CD4-positive, alpha-beta T cell treated with Interleukin-21 for 1 hour (primary cell): ENCODE measurements around the gene PDC.
"Not testable (repeated sequence)": the region's sequence is repeated elsewhere in the genome, so short reads cannot be mapped to it uniquely, and the experiment has no call there.

Source experiments
- DNase-seq: peaks from one replicate; pipeline ENCODE4 v3.0.0-alpha.2; 2020

PDC gene

DNA sequence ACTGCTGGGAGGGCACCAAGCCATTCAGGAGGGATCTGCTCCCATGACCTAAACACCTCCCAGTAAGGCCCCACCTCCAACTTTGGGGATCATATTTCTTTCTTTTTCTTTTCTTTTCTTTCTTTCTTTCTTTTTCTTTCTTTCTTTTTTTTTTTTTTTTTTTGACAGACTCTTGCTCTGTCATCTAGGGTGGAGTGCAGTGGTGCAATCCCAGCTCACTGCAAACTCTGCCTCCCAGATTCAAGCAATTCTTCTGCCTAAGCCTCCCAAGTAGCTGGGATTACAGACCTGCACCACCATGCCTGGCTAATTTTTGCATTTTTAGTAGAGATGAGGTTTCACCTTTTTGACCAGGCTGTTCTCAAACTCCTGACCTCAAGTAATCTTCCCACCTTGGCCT is 4.6 kb upstream of the PDC start:
- not testable (repeated sequence) for DNase-seq

DNA sequence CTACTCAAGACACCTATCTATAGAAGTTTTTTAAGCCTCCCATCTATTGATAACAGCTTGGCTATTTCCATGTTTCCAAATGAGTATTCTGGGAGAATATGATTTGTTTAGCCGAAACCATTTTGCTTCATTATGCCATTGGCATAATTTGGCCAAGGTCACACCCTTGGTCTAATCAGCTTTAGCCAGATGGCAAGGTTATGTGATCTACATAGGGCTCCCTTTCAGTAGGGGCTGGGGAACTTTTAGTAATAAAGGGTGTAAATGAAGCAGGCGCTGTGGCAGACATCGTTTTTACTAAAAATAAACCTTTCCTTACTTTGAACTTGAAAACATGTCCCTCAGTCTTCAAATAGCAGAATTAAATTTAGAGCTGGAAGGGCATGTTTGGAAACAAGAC is 3.0 kb upstream of the PDC start:
- no peak for DNase-seq

GRCh38 chr1:186463511-186463910 is 2.6 kb upstream of the PDC start:
- no peak for DNase-seq

DNA sequence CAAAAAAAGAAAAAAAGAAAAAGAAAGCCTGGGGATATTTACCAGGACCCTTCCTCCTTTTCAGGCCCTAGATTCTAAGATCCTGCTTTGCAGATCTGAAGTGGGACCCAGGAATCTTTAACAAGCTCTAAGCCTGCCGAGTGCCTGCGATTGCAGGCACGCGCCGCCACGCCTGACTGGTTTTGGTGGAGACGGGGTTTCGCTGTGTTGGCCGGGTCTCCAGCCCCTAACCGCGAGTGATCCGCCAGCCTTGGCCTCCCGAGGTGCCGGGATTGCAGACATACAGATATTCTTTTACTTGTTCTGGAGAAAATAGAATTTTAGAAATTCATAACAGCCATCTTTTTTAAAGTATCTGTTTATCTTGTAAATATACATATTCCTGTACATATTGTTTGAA is 1.8 kb downstream of the PDC start:
- not testable (repeated sequence) for DNase-seq

GRCh38 chr1:186456729-186457255 is 4.1 kb downstream of the PDC start:
- DNase-seq = no peak

DNA sequence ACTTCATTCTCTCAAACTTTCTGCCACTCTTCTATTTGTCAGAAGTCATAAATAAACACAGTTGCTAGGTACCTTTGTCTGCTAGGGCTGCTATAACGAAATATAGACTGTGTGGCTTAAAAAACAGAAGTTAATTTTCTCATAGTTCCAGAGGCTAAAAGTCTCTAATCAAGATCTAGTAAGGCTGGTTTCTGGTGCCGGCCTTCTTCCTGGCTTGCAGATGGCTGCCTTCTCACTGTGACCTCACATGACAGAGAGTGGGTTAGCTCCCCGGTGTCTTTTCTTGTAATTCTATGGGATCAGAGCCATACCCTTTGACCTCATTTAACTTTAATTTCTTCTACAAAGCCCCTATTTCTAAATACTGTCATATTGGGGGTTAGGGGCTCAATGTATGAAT is 5.9 kb downstream of the PDC start:
- DNase-seq = no peak

- DNase-seq = no peak
Observed at GRCh38 chr1:186446152-186446551, 14.8 kb downstream of the PDC start.

DNA sequence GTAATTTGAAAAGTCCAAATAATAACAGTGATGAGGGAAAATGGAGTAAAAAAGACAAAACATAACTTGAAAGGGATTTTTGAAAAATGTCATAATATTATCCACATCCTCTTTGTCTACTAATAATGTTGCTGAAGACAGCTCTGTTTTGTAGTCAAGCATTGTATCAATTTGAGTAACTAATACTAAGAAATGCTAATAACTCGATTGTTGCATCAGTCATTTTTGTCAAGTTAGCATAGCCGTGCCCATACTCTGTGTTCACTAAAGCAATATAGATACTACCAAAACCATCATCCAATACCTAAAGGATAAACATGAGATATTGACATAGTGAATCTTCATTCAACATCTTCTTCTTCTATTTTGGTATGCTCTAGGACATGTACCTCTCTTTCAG is 17.3 kb downstream of the PDC start:
- DNase-seq = no peak

- no peak for DNase-seq
Observed at GRCh38 chr1:186442651-186443375, 18.1 kb downstream of the PDC start.

DNA sequence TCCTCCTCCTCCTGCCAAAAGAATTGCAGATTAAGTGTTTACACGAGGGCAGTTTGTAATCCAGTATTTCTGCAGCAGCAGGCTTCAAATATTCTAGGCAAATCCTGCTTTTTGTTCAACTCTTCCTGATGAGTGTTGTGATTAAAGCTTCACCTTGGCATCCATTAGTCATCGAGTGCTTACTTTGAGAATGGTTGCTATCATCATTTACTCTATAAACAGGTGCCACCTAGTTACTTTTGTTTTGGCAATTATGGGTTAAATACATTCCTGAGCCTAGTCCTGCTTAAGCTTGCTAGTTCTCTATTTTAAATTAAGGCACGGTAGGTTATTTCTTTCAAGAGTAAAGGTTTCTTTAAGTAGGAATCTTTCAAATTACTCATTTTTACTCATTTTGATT is 20.3 kb downstream of the PDC start:
- no peak for DNase-seq

DNA sequence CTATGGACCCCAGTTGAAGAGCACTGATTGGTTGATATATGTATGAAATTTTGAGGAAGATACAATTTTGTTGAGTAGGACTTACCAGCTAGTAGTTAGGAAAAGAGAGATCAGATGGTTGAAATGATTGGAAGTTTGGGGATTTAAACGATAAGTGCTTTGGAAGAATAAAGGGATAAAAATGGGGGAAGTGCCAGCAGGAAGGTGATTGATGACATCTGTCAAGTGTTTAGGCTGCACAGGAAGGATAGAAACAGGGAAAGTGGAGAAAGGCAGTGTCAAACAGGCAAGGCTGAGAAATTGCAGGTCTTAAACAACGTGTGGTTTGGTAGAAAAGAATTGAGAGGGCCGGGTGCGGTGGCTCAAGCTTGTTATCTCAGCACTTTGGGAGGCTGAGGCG is 22.3 kb downstream of the PDC start:
- DNase-seq = no peak

GRCh38 chr1:186435336-186435735 is 25.6 kb downstream of the PDC start:
- DNase-seq = no peak

DNA sequence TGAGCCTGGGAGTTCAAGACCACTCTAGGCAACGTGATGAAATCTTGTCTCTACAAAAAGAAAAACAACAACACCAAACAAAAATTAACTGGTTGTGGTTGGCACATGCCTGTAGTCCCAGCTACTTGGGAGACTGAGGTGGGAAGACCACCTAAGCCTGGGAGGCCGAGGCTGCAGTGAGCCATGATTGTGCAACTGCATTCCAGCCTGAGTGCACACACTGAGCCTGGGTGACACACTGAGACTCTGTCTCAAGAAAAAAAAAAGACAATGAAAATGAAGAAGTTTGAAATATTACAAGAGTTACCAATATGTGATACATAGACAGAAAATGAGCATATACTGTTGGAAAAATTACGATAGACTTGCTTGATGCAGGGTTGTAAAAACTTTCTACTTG is 31.9 kb downstream of the PDC start:
- DNase-seq = no peak

- DNase-seq = no peak
Observed at GRCh38 chr1:186426118-186426517, 34.8 kb downstream of the PDC start.

GRCh38 chr1:186424539-186424938 is 36.4 kb downstream of the PDC start:
- DNase-seq = no peak

- DNase-seq = no peak
Observed at GRCh38 chr1:186421446-186421845, 39.5 kb downstream of the PDC start.

- no peak for DNase-seq
Observed at GRCh38 chr1:186420923-186421322, 40.0 kb downstream of the PDC start.

DNA sequence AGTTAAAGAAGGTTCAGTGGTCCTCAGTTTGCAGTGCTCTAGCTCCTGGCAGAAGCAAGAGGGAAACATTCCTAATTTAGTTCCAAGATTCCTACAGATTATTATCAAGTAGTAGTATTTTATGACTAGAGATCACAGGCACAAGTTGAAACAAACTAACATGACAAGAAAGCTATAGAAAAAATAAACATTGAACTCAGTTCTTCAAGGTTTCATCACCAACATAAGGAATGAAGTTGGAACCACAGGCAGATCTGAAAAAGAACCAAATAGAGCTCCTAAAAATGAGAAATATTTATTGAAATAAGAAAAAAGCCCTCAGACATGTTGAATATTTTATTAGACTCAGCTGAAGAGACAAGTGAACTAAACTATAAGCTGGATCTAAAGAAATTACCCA is 40.6 kb downstream of the PDC start:
- no peak for DNase-seq

DNA sequence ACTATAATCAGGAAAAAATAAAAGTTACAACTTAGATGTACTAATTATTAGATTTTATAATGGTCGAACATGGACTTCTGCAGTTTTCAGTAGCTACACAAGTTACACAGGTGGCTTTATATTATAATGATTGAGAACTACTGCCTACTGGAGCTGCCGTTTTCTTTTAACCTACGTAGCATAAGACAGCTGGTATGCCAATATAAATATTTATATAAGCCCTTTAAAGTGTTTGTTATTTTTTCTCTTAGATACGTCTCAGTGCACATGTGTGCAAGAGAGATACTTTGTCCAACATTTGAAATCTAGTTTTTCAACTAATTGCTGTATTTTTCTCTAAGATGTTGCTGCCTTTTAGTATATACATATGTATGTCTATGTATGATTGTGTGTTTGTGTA is 42.4 kb downstream of the PDC start:
- DNase-seq = no peak

- no peak for DNase-seq
Observed at GRCh38 chr1:186413319-186413718, 47.6 kb downstream of the PDC start.

GRCh38 chr1:186409091-186409490 is 51.8 kb downstream of the PDC start:
- DNase-seq = no peak

GRCh38 chr1:186404454-186405051 is 56.4 kb downstream of the PDC start:
- peak; percentile 62 for DNase-seq

GRCh38 chr1:186403632-186404031 is 57.3 kb downstream of the PDC start:
- DNase-seq = no peak

GRCh38 chr1:186401446-186401845 is 59.5 kb downstream of the PDC start:
- not testable (repeated sequence) for DNase-seq
